K562 (cell line): Measurements from ENCODE around the gene GLB1L. TPM values are rescaled to one million over a fixed set of nuclear protein-coding genes. Genes with fewer than 3 reads are reported as not detected.

Experiments
- ATAC-seq: fragments of 200-7000 bp; cut with Tn5 transposase; 3 replicates; pipeline ENCODE4 v1.9.1; 2020; ENCODE audit warnings: moderate library complexity
- BruUV-seq: library from RNA; stranded (reverse); fragments of 400-500 nt; replicated peaks from 2 replicates; lab custom pipeline; 2021; lab: Mats Ljungman, UMichigan
- CTCF ChIA-PET: fragments of 300-600 bp; formaldehyde crosslinking; extraction: SDS; loops from one replicate; lab custom pipeline; 2021; ENCODE audit warnings: low intra/inter-chr PET ratio; lab: Yijun Ruan, JAX
- POLR2A ChIA-PET: fragments of 300-600, 350-650 bp; sonication (Branson Sonifier 250); formaldehyde crosslinking; extraction: SDS; loops from one replicate; lab custom pipeline; 2021; ENCODE audit warnings: antibody characterized with exemption, inconsistent platforms; lab: Yijun Ruan, JAX
- DNase-seq, 4 experiments: peaks; one replicate each; pipeline versions ENCODE4 v3.0.0 to v3.0.0-alpha.2; 2011 to 2018; ENCODE audit warnings: low spot score in 3 of 4, mixed read lengths in 3 of 4; ENCODE audit errors: extremely low read depth in 1 of 4
- FAIRE-seq: peaks from 2 replicates; lab custom pipeline; 2011; peaks lifted over from hg19 to GRCh38; lab: Jason Lieb, UNC
- H2AFZ ChIP-seq: 2 replicates; pipeline ENCODE4 v1.6.0; 2011; ENCODE audit warnings: low read depth, low read length, control low read depth, inconsistent platforms
- H3K27ac ChIP-seq: fragments of 200-600 bp; 3 replicates; pipeline ENCODE4 v1.8.0; 2011; ENCODE audit warnings: low read depth, mild to moderate bottlenecking, control low read depth, inconsistent platforms, low read length, moderate library complexity, mixed read lengths; ENCODE audit errors: extremely low read depth
- H3K27me3 ChIP-seq, 2 experiments: fragments of 300-600 bp in 1 of 2; 2 replicates in 1 of 2; 3 replicates in 1 of 2; pipeline versions ENCODE4 v1.6.0 to v1.8.0; 2011; ENCODE audit warnings: inconsistent platforms in 2 of 2, low read length in 2 of 2, mild to moderate bottlenecking in 1 of 2, mixed read lengths in 1 of 2, moderate library complexity in 1 of 2; ENCODE audit not compliant: control insufficient read depth in 2 of 2, insufficient read depth in 2 of 2
- H3K36me3 ChIP-seq: fragments of 300-600 bp; 3 replicates; pipeline ENCODE4 v1.8.0; 2011; ENCODE audit warnings: mild to moderate bottlenecking, low read length, inconsistent platforms; ENCODE audit not compliant: control insufficient read depth, insufficient read depth
- H3K4me1 ChIP-seq, 2 experiments: fragments of 200-600 bp in 1 of 2; replicated peaks in 1 of 2; 2 replicates in 1 of 2; 3 replicates in 1 of 2; pipeline versions ENCODE4 v1.5.1 to v1.8.0; 2011; ENCODE audit warnings: inconsistent platforms in 2 of 2, low read length in 2 of 2, mild to moderate bottlenecking in 1 of 2, mixed read lengths in 1 of 2, moderate library complexity in 1 of 2; ENCODE audit not compliant: control insufficient read depth in 2 of 2, insufficient read depth in 2 of 2
- H3K4me2 ChIP-seq: 2 replicates; pipeline ENCODE4 v1.6.1; 2011; ENCODE audit warnings: low read length, control low read depth, inconsistent platforms, mixed read lengths; ENCODE audit not compliant: insufficient read depth
- H3K4me3 ChIP-seq: fragments of 200-600 bp; sonication (generic), shearing (Covaris generic); 2 replicates; pipeline ENCODE4 v1.5.1; 2016; ENCODE audit warnings: control low read depth, inconsistent platforms
- H3K79me2 ChIP-seq: fragments of 200-600 bp; 3 replicates; pipeline ENCODE4 v1.8.0; 2011; ENCODE audit warnings: low read length, inconsistent platforms; ENCODE audit not compliant: control insufficient read depth, insufficient read depth
- H3K9ac ChIP-seq, 2 experiments: 2 replicates each; pipeline versions ENCODE4 v1.6.0 to v1.6.1; 2011; ENCODE audit warnings: low read depth in 2 of 2, low read length in 2 of 2, control low read depth in 1 of 2, inconsistent platforms in 1 of 2, mild to moderate bottlenecking in 1 of 2, mixed read lengths in 1 of 2; ENCODE audit not compliant: insufficient read depth in 1 of 2
- H3K9me1 ChIP-seq: one replicate; pipeline ENCODE4 v1.6.0; 2011; ENCODE audit warnings: inconsistent platforms, mild to moderate bottlenecking, low read length, moderate library complexity; ENCODE audit not compliant: control insufficient read depth, insufficient read depth
- H3K9me3 ChIP-seq: replicated peaks from 2 replicates; pipeline ENCODE4 v1.5.1; 2011; ENCODE audit warnings: low read depth, low read length, inconsistent platforms; ENCODE audit not compliant: control insufficient read depth, insufficient read depth
- H4K20me1 ChIP-seq: replicated peaks from 2 replicates; pipeline ENCODE4 v1.6.1; 2011; ENCODE audit warnings: low read length, inconsistent platforms, mixed read lengths; ENCODE audit not compliant: control insufficient read depth, insufficient read depth
- CHD2 ChIP-seq: IDR thresholded peaks from 2 replicates; pipeline ENCODE4 v1.6.1; 2011; ENCODE audit warnings: low read depth, low read length
- FOXA1 ChIP-seq: fragments of 450-650 bp; IDR thresholded peaks from 2 replicates; pipeline ENCODE4 v1.6.1; 2016; ENCODE audit warnings: mild to moderate bottlenecking, borderline replicate concordance
- LEF1 ChIP-seq: fragments of 450-650 bp; IDR thresholded peaks from 2 replicates; pipeline ENCODE4 v1.6.1; 2016; ENCODE audit warnings: mild to moderate bottlenecking
- NCOA2 ChIP-seq, 2 experiments: fragments of 450-650 bp; IDR thresholded peaks; 2 replicates each; pipeline ENCODE4 v1.6.1; 2018; ENCODE audit warnings: mild to moderate bottlenecking in 2 of 2, moderate library complexity in 1 of 2; ENCODE audit not compliant: partially characterized antibody in 2 of 2
- USF1 ChIP-seq: sonication (generic); formaldehyde crosslinking; IDR thresholded peaks from 2 replicates; pipeline ENCODE4 v1.9.0; 2022; ENCODE audit warnings: mild to moderate bottlenecking, missing genetic modification reagents
- WGBS: fragments of 100-300 bp; shearing (Covaris generic); methylation state at CpG from one replicate; pipeline ENCODE4 v1.1.6; 2016; ENCODE audit warnings: low coverage, mixed read lengths; ENCODE audit not compliant: insufficient coverage; ENCODE audit errors: missing lambda C conversion rate; 5-methylcytosine and 5-hydroxymethylcytosine counted together
- in situ Hi-C: fragments of 300-500 bp; cut with MboI; formaldehyde crosslinking; loops from 4 replicates; pipeline ENCODE4 v1.15.0; 2018; ENCODE audit warnings: inconsistent platforms, mixed read lengths
- intact Hi-C: fragments of 100-400 bp; cut with micrococcal nuclease; formaldehyde crosslinking; loops from 2 replicates; pipeline ENCODE4 v1.14.2; 2022
- polyA plus RNA-seq, 8 experiments: library from polyadenylated mRNA; depleted of rRNA in 4 of 8; stranded (reverse) in 5 of 8; unstranded in 3 of 8; fragments of >200 nt; fragmentation: Nextera tagmentation in 2 of 8; fragmentation: Illumina TruSeq in 1 of 8; extraction: Ambion mirVana in 2 of 8; extraction: Trizol in 1 of 8; gene quantifications; 2 replicates each; pipeline versions ENCODE4 v1.2.1 to v1.2.3, GENCODE V29; 2011 to 2014; ENCODE audit warnings: inconsistent platforms in 1 of 8, missing spikeins in 1 of 8
- total RNA-seq, 7 experiments: library from RNA; depleted of rRNA in 6 of 7; stranded (reverse); fragments of >200 nt in 6 of 7; fragmentation: Illumina TruSeq in 2 of 7; extraction: Trizol in 2 of 7; gene quantifications; 2 replicates each; pipeline versions ENCODE4 v1.2.1 to v1.2.3, GENCODE V29; 2011 to 2021; ENCODE audit warnings: low replicate concordance in 1 of 7

GLB1L gene
- total and polyA plus RNA-seq, 9 of the 15 experiments (the other 6 are each of a cell fraction or from before 2014, with no cell fraction given) = 0.42 to 2.9 (median 2.5) TPM

- ChIA-PET CTCF (interaction anchor here (4.3 kb wide), 1 partner anchor 15 kb away, joined by 28 read pairs; no protein-coding TSS in a partner anchor), POLR2A (interaction anchor here (0.7 to 1.3 kb wide), 4 partner anchors 10 to 36 kb away, joined by 3 to 7 read pairs (median 4); partner anchors contain the start of genes GLB1L, STK16 and TUBA4A)
- WGBS = 71% methylated on average over 4 of the region's 4 CpGs
- intact Hi-C loops (no loop called here), in situ Hi-C loops (no loop called here)
- Histone ChIP-seq H2AFZ (peak overlapping the region; percentile 91; the same call in 1 of the 2 replicates), H4K20me1 (no peaks in the 10 kb centered on the region), H3K27me3 (no peaks in the 10 kb centered on the region), H3K9ac (peak overlapping the region; percentile 11 to 48; a peak in 3 of 4 replicates), H3K79me2 (no peaks in the 10 kb centered on the region), H3K4me3 (no peak overlapping the region), H3K27ac (peak overlapping the region; percentile 2; the same call in 1 of the 3 replicates), H3K9me3 (no peaks in the 10 kb centered on the region), H3K4me1 (peaks cover 44 to 67% of the 10 kb centered on the region in 2 experiments), H3K4me2 (peak overlapping the region; percentile 90; the same call in 1 of the 2 replicates), H3K9me1 (peaks cover 5% of the 10 kb centered on the region), H3K36me3 (no peaks in the 10 kb centered on the region)
- no peak for FAIRE-seq
- no peak for ATAC-seq
- TF ChIP-seq FOXA1 = no peak
- TF ChIP-seq LEF1 = no peak
- TF ChIP-seq CHD2 = no peak
- TF ChIP-seq NCOA2 (IDR thresholded peaks at IDR 0.05; ENCODE audit: partially characterized antibody in 2 of 2) = no peak
- 0 out of 2 replicates have a peak, but pooled peaks have one; percentile 13 for TF ChIP-seq USF1 (CRISPR knock-in tag)
- DNase-seq = no peak
- BruUV-seq = no TSS peak
These were observed 35.4 kb upstream of the GLB1L start for GRCh38 chr2:219280651-219281050.
